HG02571 (cell line): Measurements from ENCODE around the gene PRR14.

Experiments
- ATAC-seq: cut with Tn5 transposase; IDR thresholded peaks from one replicate; pipeline ENCODE4 v1.9.1; 2021; ENCODE audit warnings: mild to moderate bottlenecking, moderate library complexity; ENCODE audit not compliant: unreplicated experiment

PRR14 gene

DNA sequence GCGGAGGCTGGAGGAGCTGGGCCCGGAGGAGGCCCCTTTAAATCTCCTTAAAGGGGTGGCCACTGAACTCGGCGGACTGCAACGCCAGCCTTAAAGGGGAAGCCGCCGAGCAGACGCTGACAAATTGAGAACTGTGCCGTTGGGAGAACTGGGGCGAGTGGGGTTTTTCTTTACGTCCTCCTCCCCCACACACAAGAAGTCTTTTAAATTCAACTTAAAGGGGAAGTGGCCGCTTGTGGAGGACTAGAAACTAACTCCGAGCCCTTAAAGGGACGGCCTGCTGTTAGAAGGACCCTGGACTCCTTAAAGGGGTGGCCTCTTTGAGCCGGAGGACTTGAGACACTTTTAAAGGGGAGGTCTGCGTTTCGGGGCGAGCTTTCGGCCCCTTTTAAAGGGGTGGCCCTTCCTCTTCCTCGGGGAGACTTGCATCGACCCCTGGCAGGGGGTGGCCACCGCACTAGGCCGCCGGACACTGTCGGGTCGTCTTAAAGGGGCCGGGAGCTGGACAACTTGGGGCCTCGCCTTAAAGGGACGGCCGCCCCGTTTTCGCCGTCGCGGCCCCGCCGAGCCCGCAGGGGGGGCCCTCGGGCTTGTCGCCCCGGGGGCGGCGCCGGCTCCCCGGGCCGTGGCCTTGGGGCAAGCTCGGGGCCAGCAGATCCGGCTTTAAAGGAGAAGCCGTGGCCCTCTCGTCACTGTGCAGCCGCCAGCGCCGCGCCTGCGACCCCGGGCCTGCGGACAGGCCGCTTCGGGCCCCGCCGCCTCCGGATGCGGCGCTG is 8.2 kb downstream of the PRR14 start:
- peak; percentile 50 for ATAC-seq

DNA sequence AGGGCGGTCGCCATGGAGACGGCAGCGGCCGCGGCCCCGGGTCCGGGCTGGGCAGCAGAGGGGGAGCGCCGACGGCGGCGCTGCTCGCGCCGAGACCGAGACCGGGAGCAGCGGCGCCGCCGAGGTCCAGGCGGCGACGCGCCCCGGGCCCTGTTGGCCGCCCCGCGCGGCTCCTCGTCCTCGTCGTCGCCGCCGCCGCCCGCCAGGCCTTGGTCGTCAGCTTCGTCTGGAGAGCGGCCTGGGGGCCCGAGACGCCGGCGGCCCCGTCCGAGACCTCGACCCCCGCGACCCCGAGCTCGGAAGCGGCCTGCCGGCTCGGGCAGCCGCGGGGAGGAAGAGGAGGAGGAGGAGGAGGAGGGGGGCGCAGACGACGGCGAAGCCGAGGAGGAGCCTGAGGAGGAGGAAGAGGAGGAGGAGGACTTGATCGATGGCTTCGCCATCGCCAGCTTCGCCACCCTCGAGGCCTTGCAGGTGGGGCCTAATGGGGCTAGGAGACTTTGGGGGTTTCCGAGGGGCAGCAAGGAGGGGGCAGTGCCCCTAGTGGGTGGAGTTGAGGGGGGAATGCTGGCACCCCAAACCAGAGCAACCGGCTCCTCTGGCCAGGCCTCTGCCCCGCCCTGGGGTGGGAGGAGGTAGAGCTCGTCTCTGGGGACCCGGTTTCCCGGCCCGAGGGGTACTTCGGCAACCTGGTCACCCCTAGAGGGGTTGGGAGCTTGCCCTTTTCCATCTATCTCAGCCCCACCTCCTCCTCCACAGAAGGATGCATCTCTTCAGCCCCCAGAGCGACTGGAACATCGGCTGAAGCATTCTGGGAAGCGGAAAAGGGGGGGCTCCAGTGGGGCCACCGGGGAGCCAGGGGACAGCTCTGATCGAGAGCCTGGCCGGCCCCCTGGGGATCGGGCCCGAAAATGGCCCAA is 9.0 kb downstream of the PRR14 start:
- ATAC-seq = no peak

DNA sequence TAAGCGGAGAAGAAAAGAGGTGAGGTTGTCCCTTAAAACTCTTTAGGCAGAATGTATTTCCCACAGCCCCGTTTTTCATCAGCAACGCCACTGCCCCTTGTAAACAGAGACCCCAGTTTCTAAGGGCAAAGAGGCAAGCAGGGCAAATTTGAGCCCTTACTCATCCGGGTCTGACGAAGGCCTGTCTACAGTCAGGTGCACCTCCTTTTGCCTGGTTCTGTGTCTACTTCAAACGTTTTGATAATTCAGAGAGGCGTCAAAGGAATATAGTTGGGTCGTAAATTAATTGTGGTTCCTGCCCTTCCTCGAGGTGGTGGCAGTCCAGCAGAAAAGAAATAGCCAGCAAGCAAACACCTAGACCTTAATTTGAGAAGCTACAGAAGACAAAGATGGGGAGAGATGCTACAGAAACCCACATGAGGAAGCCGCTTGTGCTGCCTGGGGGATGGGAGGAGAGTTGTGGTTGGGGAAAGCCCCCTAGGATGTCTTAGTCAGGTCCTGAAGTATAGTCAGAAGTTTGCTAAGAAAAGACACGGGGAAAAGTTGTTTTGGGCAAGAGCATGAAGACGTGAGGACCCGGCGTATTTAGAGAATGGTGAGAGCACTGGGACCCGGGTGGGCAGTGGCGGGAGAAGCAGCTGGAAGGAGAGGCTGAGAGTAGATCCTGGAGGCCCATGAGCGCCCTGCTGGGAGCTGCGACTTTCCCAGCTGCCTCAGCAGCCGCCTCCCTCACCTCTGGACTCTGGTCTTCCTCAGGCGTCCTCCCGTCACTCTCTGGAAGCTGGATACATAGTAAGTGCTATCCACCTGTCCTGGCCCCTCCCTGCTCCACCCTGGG is 9.9 kb downstream of the PRR14 start:
- no peak for ATAC-seq

DNA sequence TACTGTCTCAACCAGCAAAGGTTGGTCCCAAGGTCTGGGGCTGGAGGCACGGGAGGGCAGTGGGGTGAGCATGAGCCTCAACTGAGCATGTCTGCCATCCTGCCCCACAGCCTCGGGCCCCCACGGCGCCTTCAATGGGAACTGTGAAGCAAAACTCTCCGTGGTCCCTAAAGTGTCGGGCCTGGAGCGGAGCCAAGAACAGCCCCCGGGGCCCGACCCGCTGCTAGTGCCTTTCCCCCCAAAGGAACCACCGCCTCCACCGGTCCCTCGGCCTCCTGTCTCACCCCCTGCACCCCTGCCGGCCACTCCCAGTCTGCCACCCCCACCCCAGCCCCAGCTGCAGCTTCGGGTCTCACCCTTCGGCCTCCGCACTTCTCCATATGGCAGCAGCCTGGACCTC is 11.7 kb downstream of the PRR14 start:
- no peak for ATAC-seq

DNA sequence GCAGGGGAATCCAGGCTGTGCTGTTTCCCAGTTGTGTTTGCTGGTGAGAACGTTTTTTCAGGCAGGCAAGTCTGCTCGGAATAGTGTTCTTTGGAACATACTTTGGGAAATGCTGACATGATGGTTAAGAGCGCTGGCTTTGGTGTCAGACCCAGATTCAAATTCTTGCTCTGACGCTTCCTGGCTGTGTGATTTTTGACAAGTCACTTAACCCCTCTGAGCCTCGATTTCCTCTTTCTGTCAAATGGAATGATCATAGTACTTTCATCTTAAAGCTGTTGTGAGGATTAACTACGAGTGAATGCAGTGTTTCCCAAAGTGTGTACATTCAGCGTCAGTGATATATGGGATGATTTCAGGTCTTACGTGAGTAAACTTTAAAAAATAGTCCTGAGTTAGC is 12.3 kb downstream of the PRR14 start:
- no peak for ATAC-seq

DNA sequence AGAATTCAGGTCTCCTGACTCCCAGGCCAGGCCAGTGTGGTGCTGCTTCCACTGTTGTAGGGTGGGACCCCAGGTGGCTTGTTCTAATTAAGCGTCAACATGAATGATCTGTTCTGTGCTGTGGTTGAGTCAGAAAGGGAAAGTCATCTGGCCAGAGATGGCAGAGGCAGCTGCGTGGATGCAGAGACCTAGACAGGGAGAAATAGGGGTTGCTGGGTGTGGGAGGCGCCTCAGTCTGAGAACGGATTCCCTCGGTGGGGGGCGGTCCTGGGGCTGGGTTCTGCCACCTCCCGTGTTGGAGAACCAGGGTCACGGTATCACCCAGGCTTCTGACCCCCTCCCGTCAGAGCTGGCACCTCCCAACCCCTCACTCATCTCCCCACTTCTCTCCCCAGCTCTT is 13.1 kb downstream of the PRR14 start:
- ATAC-seq = no peak

DNA sequence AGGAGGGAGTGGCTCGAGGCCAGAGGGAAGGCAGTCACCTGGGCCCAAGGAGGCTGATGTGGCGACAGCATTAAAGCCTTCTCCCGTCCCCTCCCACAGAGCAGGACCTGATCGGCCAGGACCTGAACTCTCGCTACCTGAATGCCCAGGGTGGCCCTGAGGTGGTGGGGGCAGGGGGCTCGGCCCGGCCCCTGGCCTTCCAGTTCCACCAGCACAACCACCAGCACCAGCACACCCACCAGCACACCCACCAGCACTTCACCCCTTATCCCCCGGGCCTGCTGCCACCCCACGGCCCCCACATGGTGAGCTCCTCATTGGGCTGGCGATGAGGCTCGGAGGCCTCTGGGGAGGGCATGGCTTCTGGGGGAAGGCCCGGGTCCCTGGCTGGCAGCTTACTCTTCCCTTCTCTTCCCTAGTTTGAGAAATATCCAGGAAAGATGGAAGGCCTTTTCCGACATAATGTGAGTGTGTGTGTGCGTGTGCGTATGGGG is 13.9 kb downstream of the PRR14 start:
- no peak for ATAC-seq

DNA sequence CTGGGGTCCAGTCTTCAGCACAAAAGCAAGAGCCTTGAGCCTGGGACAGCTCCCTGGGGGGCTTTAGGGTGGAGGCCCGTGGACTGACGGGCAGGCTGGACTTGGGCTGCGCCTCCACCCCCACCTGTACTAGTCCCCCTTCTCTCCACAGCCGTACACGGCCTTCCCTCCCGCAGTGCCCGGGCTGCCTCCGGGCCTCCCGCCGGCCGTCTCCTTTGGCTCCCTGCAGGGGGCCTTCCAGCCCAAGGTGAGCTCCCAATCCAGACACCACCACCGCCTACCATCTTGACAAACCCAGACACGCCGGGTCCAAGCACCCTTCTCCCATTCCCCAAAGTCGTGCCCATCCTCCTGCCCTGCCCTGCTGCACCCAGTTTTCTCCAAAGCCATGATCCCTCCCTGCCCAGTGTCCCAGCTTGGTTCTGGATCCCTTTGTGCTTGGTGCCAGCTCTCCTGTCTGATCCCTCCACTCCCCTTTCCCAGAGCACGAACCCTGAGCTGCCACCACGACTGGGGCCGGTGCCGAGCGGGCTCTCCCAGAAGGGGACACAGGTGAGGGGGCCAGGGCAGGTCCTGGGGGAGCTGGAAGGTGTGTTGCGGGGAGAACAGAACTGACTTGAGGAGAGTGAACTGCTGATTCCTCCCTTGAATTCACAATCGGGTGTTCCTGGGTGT is 14.5 kb downstream of the PRR14 start:
- no peak for ATAC-seq

DNA sequence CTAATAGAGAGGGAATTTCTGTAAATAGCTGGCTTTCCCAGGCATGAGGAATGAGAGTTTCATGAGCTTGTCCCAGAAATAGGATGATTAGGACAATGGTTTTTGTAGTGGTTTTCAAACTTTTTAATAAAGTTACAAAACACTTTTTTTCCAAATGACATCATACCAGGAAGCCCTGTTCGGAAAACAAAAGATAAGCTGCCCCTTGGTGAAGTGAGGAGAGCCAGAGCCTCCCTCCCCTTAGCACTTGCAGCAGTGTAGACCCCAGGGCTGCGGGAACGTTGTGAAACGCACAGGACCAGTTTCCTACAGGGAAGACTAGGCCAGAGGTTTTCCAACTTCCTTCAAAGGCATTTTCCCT is 15.1 kb downstream of the PRR14 start:
- ATAC-seq = no peak

DNA sequence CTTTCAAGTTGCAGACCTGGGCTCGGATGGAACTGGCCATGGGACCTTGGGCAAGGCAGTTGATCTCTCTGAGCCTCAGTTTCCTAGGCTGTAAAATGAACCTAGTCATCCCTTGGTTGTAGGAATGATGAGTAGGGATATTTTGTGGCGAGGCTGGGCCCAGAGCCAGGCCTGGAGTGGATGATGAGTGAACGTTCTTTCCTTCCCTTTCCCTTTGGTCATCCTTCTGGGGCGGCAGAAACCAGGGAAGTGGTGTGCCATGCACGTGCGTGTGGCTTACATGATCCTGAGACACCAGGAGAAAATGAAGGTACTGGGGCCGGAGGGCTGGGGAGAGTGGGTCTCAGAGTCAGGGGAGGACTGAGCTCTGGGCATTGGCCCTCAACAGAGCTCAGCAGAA is 15.9 kb downstream of the PRR14 start:
- ATAC-seq = no peak

DNA sequence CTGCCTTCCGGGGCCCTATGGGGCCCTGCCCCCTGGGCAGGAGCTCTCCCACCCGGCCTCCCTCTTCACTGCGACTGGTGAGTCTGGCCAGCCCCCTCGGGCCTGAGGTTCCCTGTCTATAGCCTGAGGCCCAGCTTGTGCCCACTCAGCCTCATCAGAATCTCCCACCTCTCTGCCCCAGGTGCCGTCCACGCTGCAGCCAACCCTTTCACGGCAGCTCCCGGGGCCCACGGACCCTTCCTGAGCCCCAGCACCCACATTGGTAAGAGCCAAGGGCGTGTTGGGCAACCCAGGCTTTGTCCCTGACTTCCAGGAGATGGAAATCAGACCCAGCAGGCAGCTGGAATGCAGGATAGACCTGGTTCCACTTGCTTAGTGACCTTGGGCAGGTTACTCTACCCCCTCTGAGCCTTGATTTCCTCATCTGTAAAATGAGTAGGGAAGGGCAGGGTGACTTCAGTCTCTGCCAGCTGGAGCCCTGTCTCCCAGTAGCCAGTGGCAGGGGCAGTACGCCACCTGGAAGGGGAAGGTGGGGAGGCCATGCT is 16.7 kb downstream of the PRR14 start:
- ATAC-seq = no peak

DNA sequence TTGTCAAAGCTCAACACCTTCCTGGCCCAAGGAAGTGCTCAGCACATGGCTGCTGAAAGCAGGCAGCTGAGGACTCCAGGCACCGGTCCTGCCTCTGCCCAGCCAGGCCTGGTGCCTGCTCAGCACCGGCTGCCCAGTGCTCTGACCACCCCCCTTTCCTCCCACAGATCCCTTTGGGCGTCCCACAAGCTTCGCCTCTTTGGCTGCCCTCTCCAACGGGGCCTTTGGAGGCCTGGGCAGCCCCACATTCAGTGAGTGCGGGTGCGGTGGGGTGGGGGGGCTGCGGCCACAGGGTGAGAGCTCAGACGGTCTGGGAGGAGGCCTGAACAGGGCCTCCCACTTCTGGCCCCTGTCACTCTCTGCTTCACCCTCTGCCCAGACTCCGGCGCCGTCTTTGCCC is 17.6 kb downstream of the PRR14 start:
- no peak for ATAC-seq

DNA sequence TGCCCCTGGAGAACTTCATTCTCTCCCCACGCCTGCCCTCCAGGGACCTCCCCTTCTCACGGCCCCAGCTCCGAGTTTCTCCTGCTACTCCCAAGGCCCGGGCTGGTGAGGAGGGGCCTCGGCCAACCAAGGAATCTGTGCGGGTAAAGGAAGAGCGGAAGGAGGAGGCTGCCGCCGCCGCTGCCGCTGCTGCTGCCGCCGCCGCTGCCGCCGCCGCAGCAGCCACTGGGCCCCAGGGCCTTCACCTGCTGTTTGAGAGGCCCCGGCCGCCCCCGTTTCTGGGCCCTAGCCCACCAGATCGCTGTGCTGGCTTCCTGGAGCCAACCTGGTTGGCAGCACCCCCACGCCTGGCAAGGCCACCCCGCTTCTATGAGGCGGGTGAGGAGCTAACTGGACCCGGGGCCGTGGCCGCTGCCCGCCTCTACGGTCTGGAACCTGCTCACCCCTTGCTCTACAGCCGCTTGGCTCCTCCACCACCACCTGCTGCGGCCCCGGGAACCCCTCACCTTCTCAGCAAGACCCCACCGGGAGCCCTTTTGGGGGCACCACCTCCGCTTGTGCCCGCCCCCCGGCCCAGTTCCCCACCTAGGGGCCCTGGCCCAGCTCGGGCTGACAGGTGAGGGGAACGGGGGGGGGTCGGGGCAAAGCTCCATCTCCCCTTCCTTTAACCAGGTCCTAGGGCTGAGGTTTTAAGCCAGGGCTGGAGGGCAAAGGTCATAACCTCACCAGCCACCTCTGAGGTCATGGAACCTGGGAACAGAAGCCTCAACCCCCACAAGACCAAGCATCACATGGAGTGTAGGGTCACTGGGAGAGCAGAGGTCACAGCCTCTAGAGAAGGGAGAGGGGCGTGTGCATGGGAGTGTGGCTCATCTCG is 18.5 kb downstream of the PRR14 start:
- ATAC-seq = no peak

DNA sequence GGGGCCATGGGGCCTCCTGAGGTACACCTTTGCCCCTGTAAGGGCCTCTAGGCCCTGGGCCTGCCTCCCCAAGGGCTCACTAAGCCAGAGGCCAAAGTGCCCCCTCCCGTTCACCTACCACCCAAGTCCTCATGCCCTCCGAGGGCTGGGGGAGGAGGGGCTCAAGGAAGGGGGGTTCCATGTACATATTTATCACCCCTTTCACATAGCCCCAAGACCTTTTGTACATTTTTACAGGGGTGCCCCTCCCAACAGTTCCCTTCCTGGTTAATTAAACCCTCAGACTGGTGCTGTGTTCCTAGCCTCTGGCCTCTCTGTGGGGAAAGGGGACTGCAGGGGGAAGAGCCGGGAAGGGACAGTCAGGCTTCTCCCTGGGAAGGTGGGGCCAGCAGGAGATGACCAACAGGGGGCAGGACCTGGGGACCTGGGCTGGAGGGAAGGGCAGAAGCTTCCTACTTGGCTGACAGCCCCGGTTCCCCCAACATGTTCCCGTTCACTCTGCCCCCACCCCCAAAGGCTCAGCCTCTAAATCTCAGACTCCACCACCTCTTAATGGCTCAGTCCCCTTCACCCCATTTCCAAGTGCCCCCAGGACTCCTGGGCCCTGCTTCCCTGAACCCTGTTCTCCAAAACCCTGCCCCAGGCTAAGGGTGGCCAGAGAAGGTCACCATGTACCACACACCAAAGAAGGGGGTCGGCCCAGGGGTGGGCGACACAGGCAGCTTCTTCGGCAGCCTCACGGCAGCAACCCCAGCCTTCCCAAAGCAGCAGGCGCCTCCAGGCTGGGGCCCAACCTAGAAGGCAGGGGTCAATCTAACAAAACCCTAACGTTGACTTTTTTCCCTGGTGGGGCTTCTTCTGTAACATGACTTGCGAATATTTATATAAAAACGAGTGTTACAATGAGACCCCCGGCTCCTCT is 19.4 kb downstream of the PRR14 start:
- ATAC-seq = no peak

DNA sequence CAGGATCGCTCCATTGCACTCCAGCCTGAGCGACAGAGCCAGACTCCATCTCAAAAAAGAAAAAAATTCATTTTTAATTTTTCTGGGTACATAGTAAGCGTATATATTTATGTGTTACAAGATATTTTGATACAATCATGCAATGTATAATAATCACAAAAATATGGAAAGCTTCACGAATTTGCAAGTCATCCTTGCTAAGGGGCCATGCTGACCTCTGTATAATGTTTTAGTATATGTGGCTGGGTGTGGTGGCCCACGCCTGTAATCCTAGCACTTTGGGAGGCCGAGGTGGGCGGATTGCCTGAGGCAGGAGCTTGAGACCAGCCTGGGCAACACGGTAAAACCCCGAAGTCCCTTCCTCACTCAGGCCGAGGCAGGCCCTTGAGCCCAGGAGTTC is 24.4 kb downstream of the PRR14 start:
- ATAC-seq = no peak

DNA sequence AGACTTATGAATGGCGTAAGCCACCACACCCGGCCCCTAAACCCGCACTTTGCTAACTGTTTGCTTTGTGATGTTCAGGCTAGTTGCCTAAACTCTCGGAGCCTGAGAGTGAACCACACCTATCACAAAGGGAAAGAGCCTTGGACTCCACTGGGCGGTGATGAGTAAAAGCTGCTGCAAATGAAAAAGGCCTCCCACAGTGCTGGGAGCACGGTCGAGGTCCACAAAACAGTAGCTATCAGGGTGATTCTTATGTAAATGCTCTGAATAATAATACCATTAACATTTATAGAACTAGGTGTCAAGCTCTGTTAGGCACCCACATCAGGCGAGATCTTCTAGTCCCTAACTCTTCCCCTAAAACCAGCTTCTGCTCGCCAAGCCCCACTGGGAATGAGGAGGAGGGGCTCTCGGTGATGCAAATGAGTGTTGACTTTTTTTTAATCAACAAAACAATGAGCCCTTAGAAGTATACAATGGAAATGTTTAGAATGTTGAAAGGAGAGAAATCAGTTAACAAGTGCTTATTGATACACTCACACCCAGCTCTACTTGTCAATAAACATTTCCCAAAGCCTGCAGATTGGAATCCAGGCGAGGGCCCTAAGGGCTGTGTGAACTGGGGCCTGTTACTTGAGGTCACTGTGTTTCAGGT is 27.3 kb downstream of the PRR14 start:
- ATAC-seq = no peak

DNA sequence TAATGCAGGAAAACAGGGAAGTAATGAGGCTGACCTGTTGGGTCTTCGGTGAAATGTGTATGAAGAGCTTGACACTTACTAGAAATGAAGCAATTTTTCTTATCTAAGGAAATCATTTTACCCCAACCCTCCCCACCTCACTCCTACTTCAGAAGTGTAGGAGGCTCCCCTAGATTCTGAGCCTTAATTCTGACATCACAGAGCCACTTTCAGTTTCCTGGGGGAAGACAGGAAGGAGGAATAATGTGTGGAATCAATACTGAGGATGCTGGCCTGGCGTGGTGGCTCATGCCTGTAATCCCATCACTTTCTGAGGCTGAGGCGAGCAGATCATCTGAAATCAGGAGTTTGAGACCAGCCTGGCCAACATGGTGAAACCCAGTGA is 27.8 kb downstream of the PRR14 start:
- no peak for ATAC-seq

DNA sequence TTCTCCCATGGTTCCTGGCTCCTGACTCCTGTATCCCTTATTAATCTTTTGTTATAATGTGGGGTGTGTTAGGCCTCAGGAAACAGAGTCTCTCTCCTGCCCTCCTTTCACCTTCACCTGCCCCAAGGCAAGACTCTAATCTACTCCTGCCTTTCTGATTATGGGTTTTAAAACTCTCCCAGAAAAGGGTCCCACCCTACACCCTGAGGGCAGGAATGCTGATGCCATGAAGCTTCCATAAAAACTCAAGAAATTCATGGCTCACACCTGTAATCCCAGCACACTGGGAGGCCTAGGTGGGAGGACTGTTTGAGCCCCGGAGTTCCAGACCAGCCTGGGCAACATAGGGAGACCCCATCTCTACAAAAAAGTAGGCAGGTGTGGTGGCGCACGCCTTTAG is 29.6 kb downstream of the PRR14 start:
- no peak for ATAC-seq
